ENCODE data around the gene RNU6-1.
A peak's percentile ranks its signal among the peaks of the same experiment; 100 is the strongest.

RNU6-1 gene

DNA sequence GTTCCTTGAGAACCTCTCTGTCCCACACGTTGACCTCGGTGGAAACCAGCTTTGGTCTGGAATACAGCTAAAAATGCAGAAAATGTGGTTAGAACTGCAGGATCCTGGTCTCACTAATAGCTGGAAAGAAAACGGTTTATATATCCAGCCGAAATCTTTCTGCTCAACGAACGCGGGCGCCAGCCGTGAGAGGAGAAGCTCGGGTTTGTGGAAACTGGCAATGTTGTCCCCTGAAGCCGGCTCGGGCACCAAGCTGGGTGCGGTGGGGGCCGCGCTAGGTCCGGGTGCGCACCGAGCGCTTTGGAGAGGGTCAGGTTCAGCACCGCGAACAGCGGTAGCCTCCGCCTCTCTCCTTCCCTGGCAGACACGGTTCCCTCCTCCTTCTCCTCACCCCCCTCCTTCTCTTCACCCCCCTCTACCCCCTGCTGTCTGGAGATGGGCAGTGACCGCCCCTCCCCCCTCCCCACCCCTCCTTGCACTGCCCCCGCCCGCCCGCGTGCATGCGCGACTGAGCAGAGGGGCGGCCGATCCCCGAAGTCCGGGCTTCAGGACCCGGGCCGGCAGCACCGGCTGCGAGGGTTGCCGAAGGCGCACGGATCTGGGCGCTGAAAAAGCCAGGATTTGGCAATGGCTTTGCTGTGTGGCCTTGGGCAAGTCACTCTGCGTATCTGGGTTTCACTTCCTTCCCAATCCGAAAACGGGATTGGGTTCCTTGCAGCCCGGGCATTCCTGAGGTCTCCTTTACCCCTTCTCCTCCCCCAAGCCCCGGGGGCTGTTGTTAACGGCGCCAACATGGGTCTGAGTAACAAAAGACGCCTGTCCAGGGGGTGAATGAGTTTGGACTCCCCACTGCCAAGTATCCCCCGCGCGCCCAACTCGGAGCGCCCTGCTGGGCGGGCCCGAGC is 14.6 kb downstream of the RNU6-1 start, which contains the start of gene SKOR1:
Gene SKOR1, plus strand, starts transcription at position 534 of the 905 bp plus-strand sequence. Its CDS starts 94 bp downstream, at position 628.
- H3K4me1 Mint-ChIP-seq (ENCODE audit: low read depth) = peaks cover 14% of the 10 kb centered on the region
- H3K36me3 Mint-ChIP-seq (ENCODE audit: low read depth) = peaks cover 6% of the 10 kb centered on the region
- DNase-seq (ENCODE audit: low spot score) = no peak
- H3K27ac Mint-ChIP-seq = peak within 1 kb of the TSS; percentile 67
- H3K4me3 Mint-ChIP-seq = peak within 1 kb of the TSS; percentile 71
- H3K27me3 Mint-ChIP-seq (ENCODE audit: low read depth) = peaks cover 73% of the 10 kb centered on the region
- H3K9me3 Mint-ChIP-seq = no peaks in the 10 kb centered on the region

DNA sequence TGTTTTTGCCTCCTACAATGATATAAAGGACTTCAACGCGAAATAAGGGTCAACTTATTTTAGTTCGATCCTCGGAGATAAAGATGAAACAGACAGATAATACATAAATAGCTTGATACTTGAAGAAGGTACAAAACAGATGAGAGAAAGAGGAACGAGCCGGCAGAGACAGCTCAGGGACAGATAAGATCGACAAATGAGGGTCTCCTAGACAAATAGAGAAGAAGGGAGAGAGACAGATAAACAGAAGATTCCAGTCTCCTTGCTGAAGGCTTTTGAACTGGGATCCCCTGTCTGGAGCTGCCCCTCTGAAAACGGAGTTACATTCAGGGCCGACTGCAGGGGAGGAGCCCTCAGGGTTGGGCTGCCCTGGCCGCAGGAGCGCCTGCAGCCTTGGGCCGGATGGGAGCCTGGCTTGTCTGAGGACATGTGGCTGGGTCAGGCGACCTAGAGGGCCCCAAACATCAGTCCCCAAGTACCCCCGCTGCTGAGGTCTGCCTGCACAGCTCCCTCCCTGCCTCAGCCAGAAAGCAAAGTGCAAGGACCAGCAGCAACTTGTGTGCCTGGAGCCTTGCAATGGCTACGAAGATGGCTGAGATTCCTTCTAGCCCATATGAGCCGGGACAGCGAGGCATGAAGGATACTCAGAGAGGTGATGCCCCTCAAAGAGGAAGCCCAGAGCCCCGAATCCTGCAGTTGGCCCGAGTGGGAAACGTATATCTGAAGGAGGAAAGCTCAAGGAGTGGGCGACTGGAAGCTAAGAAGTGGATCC is 15.5 kb downstream of the RNU6-1 start:
- no peaks in the 10 kb centered on the region for H3K9me3 Mint-ChIP-seq
- no peak for DNase-seq (ENCODE audit: low spot score)
- peak overlapping the region; percentile 71 for H3K4me3 Mint-ChIP-seq
- peak overlapping the region; percentile 60 for H3K27ac Mint-ChIP-seq
- H3K4me1 Mint-ChIP-seq (ENCODE audit: low read depth) = peaks cover 14% of the 10 kb centered on the region
- peaks cover 76% of the 10 kb centered on the region for H3K27me3 Mint-ChIP-seq (ENCODE audit: low read depth)
- H3K36me3 Mint-ChIP-seq (ENCODE audit: low read depth) = peaks cover 6% of the 10 kb centered on the region

DNA sequence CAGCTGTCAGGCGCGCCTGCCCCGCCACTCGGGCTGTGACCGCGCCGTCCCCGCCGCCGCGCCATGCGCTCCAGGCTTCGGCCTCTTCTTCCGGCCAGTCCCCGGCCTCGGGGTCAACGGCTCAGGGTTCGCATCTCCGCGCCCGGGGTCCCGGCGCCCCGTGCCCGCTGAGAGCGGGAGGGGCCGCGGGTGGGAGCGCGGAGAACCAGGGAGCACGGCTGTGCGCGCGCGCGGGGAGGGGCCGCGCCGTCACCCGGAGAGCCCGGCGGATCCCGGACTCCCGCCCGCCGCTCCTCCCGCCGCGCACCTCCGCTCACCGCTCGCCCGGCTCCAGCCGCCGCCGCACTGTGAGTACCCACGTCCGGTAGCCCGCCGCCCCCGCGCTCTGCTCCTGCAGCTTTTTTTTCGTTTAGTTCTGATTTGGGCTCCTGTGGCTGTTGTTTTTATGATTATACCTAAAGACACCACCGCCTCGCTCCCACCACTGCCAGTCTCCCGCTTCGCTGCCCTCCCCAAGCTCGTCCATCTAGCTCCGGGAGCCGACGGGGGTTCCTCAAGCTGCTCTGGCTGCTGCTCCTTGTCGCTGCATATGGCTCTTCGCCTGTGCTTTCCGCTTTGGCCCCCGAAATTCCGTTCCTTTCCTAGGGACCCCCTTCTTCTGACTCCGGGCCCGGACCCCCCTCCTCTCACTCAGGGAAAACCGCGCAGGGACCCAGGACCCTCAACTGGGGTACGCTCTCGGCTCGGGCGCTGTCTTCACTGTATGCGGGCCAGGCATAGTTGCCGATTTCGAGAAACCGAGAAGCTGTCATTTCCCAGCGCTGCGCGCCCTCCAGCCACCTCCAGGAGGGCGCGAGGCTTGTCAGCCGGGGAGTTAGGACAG is 16.3 kb downstream of the RNU6-1 start:
- H3K27me3 Mint-ChIP-seq (ENCODE audit: low read depth) = peaks cover 74% of the 10 kb centered on the region
- H3K4me1 Mint-ChIP-seq (ENCODE audit: low read depth) = peaks cover 14% of the 10 kb centered on the region
- peak overlapping the region; percentile 60 for H3K27ac Mint-ChIP-seq
- H3K36me3 Mint-ChIP-seq (ENCODE audit: low read depth) = peaks cover 6% of the 10 kb centered on the region
- DNase-seq (ENCODE audit: low spot score) = no peak
- H3K4me3 Mint-ChIP-seq = peak overlapping the region; percentile 71
- no peaks in the 10 kb centered on the region for H3K9me3 Mint-ChIP-seq

DNA sequence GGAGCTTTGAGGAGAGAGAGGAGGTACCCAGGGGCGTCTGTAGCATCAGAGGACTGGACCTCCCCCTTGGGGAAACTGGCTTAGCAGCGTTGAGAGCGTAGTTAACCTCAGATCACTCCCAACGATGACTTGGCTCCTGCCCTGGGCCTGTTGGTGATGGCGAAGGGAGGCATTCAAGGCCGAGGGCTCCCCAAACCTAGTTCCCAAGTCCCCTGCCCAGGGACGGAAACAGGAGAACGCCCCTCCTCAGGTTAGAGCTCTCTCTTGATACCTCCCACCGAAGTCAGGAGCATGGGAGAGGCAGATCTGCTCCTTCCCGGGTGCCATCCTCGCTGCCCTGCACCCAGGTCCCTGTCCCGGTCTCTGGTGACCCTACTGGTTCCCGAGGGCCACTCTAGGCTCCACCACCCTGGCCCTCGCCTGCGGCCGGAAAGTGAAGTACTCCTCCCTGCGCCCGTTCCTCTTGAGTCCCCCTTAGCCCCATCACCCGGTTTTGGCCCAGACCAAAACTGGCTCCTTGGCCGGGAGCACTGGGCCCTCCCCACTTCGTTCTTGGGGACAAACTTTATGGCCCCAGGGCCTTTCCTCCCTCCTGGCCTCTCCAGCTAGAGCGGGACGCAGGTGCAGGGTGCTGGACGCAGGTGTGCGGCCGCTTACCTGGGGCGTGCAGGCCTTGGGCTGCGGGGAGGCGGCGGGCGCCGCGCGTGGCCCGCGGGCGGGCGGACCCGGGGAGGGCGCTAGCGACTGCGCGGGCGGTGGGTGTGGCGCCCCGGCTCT is 17.1 kb downstream of the RNU6-1 start:
- H3K9me3 Mint-ChIP-seq = no peaks in the 10 kb centered on the region
- DNase-seq (ENCODE audit: low spot score) = no peak
- H3K36me3 Mint-ChIP-seq (ENCODE audit: low read depth) = peaks cover 6% of the 10 kb centered on the region
- H3K27ac Mint-ChIP-seq = peak overlapping the region; percentile 41
- H3K4me3 Mint-ChIP-seq = no peak overlapping the region
- H3K27me3 Mint-ChIP-seq (ENCODE audit: low read depth) = peaks cover 76% of the 10 kb centered on the region
- peaks cover 13% of the 10 kb centered on the region for H3K4me1 Mint-ChIP-seq (ENCODE audit: low read depth)

DNA sequence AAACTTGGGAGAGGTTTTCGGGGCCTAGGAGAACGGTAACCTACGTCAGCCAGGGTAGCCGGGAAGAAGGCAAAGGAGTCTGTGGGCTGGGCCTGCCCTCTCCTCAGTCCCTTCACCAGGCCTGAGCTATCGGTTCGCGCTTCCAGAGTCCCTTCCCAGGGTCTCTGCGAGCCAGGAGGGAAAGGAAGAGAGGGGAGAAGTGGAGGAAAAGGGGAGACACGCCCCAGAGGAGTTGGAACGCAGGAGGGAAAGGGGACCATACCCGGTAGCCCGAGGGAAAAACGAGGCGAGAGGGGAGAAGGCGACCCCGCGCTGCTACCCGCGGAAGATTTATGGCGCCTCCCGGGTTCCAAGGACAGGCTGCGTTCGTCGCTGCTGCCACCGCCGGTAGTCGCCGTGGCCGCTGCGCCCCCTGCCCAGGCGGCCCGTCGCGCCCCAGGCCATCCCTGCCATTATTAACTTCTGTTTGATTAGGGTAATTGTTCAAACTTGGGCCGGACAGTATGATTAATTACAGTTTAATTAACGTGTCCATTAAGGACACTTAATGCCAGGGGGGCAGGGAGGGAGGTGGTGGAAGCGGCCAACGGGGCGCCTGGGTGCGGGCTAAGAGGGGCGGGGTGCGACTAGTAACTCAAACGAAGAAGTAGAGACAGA is 17.9 kb downstream of the RNU6-1 start:
- H3K36me3 Mint-ChIP-seq (ENCODE audit: low read depth) = peaks cover 6% of the 10 kb centered on the region
- peak overlapping the region; percentile 41 for H3K27ac Mint-ChIP-seq
- no peaks in the 10 kb centered on the region for H3K9me3 Mint-ChIP-seq
- peaks cover 81% of the 10 kb centered on the region for H3K27me3 Mint-ChIP-seq (ENCODE audit: low read depth)
- no peak for DNase-seq (ENCODE audit: low spot score)
- H3K4me3 Mint-ChIP-seq = peak overlapping the region; percentile 26
- peaks cover 13% of the 10 kb centered on the region for H3K4me1 Mint-ChIP-seq (ENCODE audit: low read depth)

DNA sequence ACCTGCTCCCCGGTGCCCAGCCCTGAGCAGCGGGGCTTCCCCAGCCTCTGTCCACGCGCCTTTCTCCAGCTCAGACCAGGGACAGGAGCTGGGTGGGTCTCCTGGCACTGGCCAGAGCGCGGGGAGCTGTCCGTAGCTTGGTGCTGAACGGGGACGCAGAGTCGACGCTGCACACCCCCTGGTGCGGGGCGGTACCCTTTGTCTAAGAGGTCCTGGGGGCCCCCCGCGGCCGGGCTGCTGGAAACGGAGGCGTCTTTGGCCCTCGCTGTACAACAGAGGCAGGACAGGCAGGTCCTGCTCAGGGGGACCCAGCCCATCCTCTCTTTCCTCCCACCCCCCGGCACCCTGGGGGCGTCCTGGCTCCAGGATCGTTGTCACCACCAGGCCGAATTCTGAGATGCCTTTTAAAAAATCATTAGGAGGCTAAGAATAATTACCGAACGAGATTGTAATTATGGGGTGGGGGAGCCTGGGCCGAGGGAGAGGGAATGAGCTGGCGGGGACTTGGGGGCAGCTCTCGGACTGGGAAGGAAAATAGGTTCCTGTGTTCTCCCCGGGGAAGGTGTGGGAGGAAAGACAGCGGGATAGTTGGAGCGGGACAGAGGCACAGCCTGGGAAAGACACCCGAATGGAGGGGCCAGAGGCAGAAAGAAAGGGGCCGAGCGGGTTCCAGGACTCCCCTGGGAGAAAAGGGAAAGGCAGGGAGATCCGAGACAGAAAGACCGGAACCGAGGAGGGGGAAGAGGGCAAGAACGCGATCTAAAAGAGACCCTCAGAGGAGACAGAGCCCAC is 18.7 kb downstream of the RNU6-1 start:
- H3K36me3 Mint-ChIP-seq (ENCODE audit: low read depth) = peaks cover 6% of the 10 kb centered on the region
- no peaks in the 10 kb centered on the region for H3K9me3 Mint-ChIP-seq
- H3K4me3 Mint-ChIP-seq = no peak overlapping the region
- H3K27me3 Mint-ChIP-seq (ENCODE audit: low read depth) = peaks cover 82% of the 10 kb centered on the region
- peaks cover 13% of the 10 kb centered on the region for H3K4me1 Mint-ChIP-seq (ENCODE audit: low read depth)
- DNase-seq (ENCODE audit: low spot score) = no peak
- H3K27ac Mint-ChIP-seq = peak overlapping the region; percentile 7

DNA sequence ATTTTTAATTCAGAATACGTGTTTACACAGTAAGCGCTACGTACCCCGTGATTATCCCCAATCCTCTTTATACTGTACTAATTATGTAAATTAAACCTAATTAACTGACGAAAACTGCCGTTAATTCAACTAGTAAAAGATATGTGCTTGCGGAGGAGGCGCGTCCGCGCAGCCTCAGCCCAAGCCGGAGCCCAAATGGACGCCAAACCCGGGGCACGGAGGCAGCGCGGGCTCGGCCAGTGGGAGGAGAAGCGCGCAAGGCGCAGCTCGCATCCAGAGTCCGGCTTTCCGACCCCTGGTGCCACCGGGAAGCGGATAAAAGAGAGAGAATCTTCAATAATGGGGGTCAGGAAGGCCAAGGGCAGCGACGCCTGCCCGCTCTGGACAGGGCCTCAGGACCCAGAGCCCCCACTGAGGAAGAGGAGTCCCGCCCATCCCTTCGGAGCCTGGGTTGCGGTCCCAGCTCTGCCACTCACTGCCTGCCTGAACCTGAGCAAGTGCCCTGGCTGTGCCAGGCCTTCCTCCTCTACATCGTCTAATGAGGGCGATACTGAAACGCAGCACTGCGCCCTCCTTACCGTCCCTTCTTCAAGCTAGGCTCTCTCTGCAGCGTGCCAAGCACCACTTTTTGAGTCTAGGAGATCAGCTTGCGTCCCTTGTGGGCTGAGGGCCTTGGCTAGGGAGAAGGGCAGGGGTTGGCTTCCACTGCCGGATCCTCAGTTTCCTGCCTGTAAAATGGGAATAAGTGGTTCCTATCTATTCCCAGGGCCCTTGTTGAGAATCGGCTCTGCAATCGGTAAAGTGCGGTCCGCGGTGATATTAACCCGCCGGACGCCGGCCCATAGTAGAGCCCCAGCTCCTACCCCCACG is 19.5 kb downstream of the RNU6-1 start:
- Mint-ChIP-seq H3K4me1 (ENCODE audit: low read depth) (peaks cover 13% of the 10 kb centered on the region), H3K36me3 (ENCODE audit: low read depth) (peaks cover 6% of the 10 kb centered on the region), H3K9me3 (no peaks in the 10 kb centered on the region), H3K4me3 (no peak overlapping the region), H3K27ac (no peak overlapping the region), H3K27me3 (ENCODE audit: low read depth) (peaks cover 74% of the 10 kb centered on the region)
- no peak for DNase-seq (ENCODE audit: low spot score)

DNA sequence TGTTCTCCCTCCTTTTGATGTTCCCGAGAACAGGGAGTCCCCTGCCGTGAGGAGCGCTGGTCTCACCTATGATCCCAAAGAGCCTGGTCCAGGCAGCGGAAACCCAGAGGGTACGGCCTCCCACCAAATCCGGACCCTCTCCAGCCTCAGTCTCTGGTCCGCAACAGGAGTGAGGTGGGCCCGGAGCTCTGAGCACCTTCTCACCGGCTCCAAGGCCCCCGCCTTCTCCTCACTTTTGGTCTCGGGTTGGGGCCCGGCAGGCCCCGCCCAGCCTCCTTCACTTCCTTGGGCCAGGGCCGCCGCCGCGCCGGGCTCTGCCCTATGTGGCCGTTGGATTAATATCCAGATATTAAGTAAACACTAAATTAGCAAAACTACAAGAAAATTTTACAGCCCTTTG is 20.2 kb downstream of the RNU6-1 start:
- Mint-ChIP-seq H3K27ac (no peak overlapping the region), H3K36me3 (ENCODE audit: low read depth) (peaks cover 6% of the 10 kb centered on the region), H3K27me3 (ENCODE audit: low read depth) (peaks cover 68% of the 10 kb centered on the region), H3K4me3 (no peak overlapping the region), H3K9me3 (no peaks in the 10 kb centered on the region), H3K4me1 (ENCODE audit: low read depth) (peaks cover 13% of the 10 kb centered on the region)
- no peak for DNase-seq (ENCODE audit: low spot score)

DNA sequence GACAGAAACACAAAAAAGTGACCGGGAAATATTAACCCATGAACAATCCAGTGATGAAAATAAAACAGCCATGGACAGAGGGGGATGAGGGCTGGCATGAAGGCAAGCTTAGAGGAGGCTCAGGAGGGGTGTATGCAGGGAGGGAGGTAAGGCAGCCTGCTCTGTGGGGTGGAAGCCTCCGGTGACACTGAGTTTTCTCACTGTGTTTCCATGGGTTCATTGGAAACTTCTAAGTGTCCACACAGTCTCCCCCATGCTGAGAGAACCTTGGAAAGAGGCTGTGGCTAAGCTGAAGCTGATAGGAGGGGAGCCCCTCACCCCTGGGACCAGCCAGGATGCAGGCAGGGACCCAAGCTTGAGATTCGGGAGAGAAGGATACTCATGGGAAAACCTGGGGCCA is 21.4 kb downstream of the RNU6-1 start:
- no peaks in the 10 kb centered on the region for H3K36me3 Mint-ChIP-seq (ENCODE audit: low read depth)
- peaks cover 56% of the 10 kb centered on the region for H3K27me3 Mint-ChIP-seq (ENCODE audit: low read depth)
- no peak overlapping the region for H3K4me3 Mint-ChIP-seq
- H3K27ac Mint-ChIP-seq = no peak overlapping the region
- no peaks in the 10 kb centered on the region for H3K9me3 Mint-ChIP-seq
- DNase-seq (ENCODE audit: low spot score) = no peak
- peaks cover 6% of the 10 kb centered on the region for H3K4me1 Mint-ChIP-seq (ENCODE audit: low read depth)

DNA sequence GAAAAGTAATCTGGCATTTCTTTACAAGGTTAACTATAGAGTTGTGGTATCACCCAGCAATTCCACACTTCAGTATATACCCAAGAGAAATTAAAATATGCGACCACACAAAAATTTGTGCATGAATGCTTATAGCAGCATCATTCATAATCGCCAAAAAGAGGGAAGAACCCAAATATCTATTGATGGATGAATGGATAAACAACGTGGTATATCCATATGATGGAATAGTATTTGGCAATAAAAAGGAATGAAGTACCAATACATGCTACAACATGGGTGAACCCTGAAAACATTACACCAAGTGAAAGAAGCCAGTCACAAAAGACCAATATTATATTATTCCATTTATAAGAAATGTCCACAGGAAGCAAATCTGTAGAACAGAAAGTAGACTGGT is 23.2 kb downstream of the RNU6-1 start:
- no peak for DNase-seq (ENCODE audit: low spot score)
- H3K4me3 Mint-ChIP-seq = no peak overlapping the region
- no peak overlapping the region for H3K27ac Mint-ChIP-seq
- no peaks in the 10 kb centered on the region for H3K36me3 Mint-ChIP-seq (ENCODE audit: low read depth)
- H3K9me3 Mint-ChIP-seq = no peaks in the 10 kb centered on the region
- H3K4me1 Mint-ChIP-seq (ENCODE audit: low read depth) = peaks cover 4% of the 10 kb centered on the region
- peaks cover 43% of the 10 kb centered on the region for H3K27me3 Mint-ChIP-seq (ENCODE audit: low read depth)

DNA sequence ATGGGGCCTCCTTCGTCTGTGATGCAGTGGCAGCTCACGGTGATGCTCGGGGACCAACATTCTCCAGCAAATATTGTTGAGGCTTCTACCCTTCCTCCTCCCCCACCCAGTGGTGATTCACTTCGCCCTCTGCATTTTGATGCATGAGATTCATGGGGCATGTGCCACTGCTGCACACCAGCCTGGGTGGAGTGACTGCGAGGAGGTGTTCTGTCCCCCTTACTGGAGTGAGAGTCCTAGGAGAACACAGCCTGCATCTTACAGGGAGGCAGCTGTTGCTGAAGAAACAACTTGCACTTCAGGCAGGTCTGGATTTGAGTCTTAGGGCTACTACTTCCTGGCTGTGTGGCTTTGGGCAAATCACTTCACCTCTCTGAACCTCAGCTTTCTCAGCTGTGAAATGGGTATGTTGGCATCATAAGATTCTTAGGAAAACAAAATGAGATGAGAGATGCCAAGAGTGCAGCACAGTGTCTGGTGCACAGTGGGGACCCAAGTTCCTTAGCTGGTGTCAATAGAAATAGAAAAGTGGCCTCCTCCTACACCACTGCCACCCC is 24.7 kb downstream of the RNU6-1 start:
- H3K36me3 Mint-ChIP-seq (ENCODE audit: low read depth) = no peaks in the 10 kb centered on the region
- H3K9me3 Mint-ChIP-seq = no peaks in the 10 kb centered on the region
- DNase-seq (ENCODE audit: low spot score) = no peak
- H3K27ac Mint-ChIP-seq = no peak overlapping the region
- no peaks in the 10 kb centered on the region for H3K4me1 Mint-ChIP-seq (ENCODE audit: low read depth)
- H3K4me3 Mint-ChIP-seq = no peak overlapping the region
- peaks cover 27% of the 10 kb centered on the region for H3K27me3 Mint-ChIP-seq (ENCODE audit: low read depth)
